ENCODE results near the gene MUL1. TPM values are rescaled to one million over a fixed set of nuclear protein-coding genes. Genes with fewer than 3 reads are reported as not detected.
A peak's percentile ranks its signal among the peaks of the same experiment; 100 is the strongest.

The MUL1 gene
- total and polyA plus RNA-seq, 9 of the 15 experiments (the other 6 are each of a cell fraction or from before 2014, with no cell fraction given), result 10.4 to 32.9 (median 19.3) TPM

DNA sequence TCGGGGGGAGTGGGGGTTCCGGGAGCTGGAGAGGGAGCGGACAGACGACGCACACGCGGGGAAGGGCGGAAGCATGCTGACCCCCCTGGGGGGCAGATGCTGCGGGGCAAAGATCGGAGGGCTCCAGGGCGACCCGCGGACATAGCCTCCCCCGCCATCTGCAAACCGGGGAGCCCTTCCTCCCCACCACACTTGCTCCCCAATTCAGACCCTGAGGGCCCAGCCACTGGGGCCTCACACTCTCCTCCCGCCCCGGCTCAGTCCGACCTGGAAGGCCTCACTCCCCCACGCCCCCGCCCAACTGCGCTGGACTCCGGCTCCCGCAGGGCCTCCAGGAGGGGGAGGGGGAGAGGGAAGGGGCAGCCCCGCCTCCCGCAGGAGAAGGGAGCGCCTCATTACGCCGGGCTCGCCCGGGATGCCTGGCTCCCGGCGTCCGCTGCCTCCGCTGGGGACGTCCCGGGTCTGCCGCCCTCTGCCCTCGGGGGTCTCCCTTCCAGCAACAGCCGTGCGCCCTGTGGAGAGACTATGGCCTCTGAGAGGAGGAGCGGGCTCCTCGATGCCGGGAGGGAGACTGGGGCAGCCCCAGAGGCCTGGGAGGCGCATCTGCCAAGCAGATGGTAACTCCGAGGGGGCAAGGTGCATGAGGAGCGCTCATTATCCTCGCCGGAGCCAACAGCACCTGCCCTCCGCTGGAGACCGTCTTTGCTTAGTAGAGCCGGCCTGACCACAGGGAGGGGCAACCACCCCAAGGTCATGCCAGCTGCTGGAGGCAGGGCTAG is 21.3 kb downstream of the MUL1 start (continued):
- TF ChIP-seq, protein P1, sequence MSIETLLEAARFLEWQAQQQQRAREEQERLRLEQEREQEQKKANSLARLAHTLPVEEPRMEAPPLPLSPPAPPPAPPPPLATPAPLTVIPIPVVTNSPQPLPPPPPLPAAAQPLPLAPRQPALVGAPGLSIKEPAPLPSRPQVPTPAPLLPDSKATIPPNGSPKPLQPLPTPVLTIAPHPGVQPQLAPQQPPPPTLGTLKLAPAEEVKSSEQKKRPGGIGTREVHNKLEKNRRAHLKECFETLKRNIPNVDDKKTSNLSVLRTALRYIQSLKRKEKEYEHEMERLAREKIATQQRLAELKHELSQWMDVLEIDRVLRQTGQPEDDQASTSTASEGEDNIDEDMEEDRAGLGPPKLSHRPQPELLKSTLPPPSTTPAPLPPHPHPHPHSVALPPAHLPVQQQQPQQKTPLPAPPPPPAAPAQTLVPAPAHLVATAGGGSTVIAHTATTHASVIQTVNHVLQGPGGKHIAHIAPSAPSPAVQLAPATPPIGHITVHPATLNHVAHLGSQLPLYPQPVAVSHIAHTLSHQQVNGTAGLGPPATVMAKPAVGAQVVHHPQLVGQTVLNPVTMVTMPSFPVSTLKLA (conservative IDR thresholded peaks at IDR 0.05), result peak in 1 of 2 experiments; percentile 36; a peak in 1 of 4 replicates
- no peak for TF ChIP-seq GTF2A2 (tag; IDR thresholded peaks at IDR 0.05)
- no peak for TF ChIP-seq TCF7 (IDR thresholded peaks at IDR 0.05; ENCODE audit: borderline replicate concordance)
- peak; percentile 66; the same call in 1 of the 2 replicates for TF ChIP-seq ZBTB7A (IDR thresholded peaks at IDR 0.05; ENCODE audit: borderline replicate concordance, control insufficient read depth, low read depth, low read length)
- no peak for TF ChIP-seq NFIC (IDR thresholded peaks at IDR 0.05)
- no peak for TF ChIP-seq ZKSCAN8 (CRISPR knock-in tag; IDR thresholded peaks at IDR 0.05)
- peak; percentile 56 to 81 for TF ChIP-seq MAZ (CRISPR knock-in tag; conservative IDR thresholded peaks at IDR 0.05 in 1 of 2, IDR thresholded peaks at IDR 0.05 in 1 of 2)
- TF ChIP-seq FOXM1 (IDR thresholded peaks at IDR 0.05; ENCODE audit: low read depth), result no peak
- TF ChIP-seq FOXM1 (CRISPR knock-in tag; IDR thresholded peaks at IDR 0.05; ENCODE audit: low read depth), result no peak
- TF ChIP-seq ZNF696 (CRISPR knock-in tag; conservative IDR thresholded peaks at IDR 0.05), result no peak
- TF ChIP-seq, protein P2, sequence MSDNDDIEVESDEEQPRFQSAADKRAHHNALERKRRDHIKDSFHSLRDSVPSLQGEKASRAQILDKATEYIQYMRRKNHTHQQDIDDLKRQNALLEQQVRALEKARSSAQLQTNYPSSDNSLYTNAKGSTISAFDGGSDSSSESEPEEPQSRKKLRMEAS (CRISPR knock-in tag; IDR thresholded peaks at IDR 0.05), result peak; percentile 23; the same call in 1 of the 2 replicates
- TF ChIP-seq TCFL5 (CRISPR knock-in tag; conservative IDR thresholded peaks at IDR 0.05), result no peak
- TF ChIP-seq CBFB (CRISPR knock-in tag; IDR thresholded peaks at IDR 0.05), result no peak
- TF ChIP-seq STAT5B (CRISPR knock-in tag; IDR thresholded peaks at IDR 0.05), result no peak
- peak; percentile 45; the same call in 1 of the 2 replicates for TF ChIP-seq ELF1 (tag; IDR thresholded peaks at IDR 0.05)
- no peak for TF ChIP-seq ZNF408 (CRISPR knock-in tag; IDR thresholded peaks at IDR 0.05; ENCODE audit: low read depth)
- no peak for TF ChIP-seq ZNF586 (CRISPR knock-in tag; conservative IDR thresholded peaks at IDR 0.05)
- no peak for TF ChIP-seq NELFE (IDR thresholded peaks at IDR 0.05; ENCODE audit: insufficient read depth, insufficient read length)
- no peak for TF ChIP-seq RBM39 (optimal IDR thresholded peaks at IDR 0.05; ENCODE audit: low read depth, low read length)
- TF ChIP-seq SMAD4 (CRISPR knock-in tag; conservative IDR thresholded peaks at IDR 0.05), result peak; percentile 37; the same call in 1 of the 2 replicates
- TF ChIP-seq MYC (IDR thresholded peaks at IDR 0.05; ENCODE audit: low read depth, low read length), result no peak
- peak; percentile 57; the same call in 1 of the 2 replicates for TF ChIP-seq MYC (CRISPR knock-in tag; IDR thresholded peaks at IDR 0.05; ENCODE audit: borderline replicate concordance, low read depth)
- no peak for TF ChIP-seq PYGO2 (tag; IDR thresholded peaks at IDR 0.05)
- no peak for TF ChIP-seq STAG1 (CRISPR knock-in tag; IDR thresholded peaks at IDR 0.05; ENCODE audit: borderline replicate concordance)
- TF ChIP-seq RFX1 (IDR thresholded peaks at IDR 0.05), result no peak
- no peak for TF ChIP-seq ZNF398 (CRISPR knock-in tag; IDR thresholded peaks at IDR 0.05)
